ENCODE results near the gene CYP26A1. TPM values are rescaled to one million over a fixed set of nuclear protein-coding genes. Genes with fewer than 3 reads are reported as not detected.

The CYP26A1 gene, protein sequence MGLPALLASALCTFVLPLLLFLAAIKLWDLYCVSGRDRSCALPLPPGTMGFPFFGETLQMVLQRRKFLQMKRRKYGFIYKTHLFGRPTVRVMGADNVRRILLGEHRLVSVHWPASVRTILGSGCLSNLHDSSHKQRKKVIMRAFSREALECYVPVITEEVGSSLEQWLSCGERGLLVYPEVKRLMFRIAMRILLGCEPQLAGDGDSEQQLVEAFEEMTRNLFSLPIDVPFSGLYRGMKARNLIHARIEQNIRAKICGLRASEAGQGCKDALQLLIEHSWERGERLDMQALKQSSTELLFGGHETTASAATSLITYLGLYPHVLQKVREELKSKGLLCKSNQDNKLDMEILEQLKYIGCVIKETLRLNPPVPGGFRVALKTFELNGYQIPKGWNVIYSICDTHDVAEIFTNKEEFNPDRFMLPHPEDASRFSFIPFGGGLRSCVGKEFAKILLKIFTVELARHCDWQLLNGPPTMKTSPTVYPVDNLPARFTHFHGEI
- polyA plus RNA-seq (2013): 13.5 and 17.5 TPM in 2 replicates

DNA sequence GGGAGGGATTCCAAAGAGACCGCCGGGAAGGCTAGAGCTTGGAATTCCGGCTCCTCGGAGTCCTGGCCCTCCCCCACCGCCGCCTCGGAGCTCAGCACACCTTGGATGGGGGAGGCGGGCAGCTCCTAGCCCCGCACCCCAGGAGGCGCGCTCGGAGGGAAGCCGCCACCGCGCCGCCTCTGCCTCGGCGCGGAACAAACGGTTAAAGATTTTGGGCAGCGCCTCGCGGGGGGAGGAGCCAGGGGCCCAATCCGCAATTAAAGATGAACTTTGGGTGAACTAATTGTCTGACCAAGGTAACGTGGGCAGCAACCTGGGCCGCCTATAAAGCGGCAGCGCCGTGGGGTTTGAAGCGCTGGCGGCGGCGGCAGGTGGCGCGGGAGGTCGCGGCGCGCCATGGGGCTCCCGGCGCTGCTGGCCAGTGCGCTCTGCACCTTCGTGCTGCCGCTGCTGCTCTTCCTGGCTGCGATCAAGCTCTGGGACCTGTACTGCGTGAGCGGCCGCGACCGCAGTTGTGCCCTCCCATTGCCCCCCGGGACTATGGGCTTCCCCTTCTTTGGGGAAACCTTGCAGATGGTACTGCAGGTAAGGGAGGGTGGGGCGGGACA, at the start of gene CYP26A1:
TSS of gene CYP26A1 (plus strand) at position 355 of the 608 bp plus-strand sequence. CDS start at position 397, 42 bp downstream.
- Histone ChIP-seq H3K18ac (ENCODE audit: low read length) (peak within 1 kb of the TSS; percentile 56), H3K79me2 (ENCODE audit: control insufficient read depth, insufficient read depth, low read length, poor library complexity) (peaks cover 5% of the 10 kb centered on the region), H3K27ac (ENCODE audit: low read depth, low read length) (no peak within 1 kb of the TSS), H3K4me2 (ENCODE audit: low read length) (peak within 1 kb of the TSS; percentile 93), H4K12ac (ENCODE audit: low read depth, low read length) (no peak within 1 kb of the TSS), H3K4me3 (ENCODE audit: low read depth, low read length) (peak within 1 kb of the TSS; percentile 69), H3K79me1 (ENCODE audit: low read length) (peaks cover 12% of the 10 kb centered on the region), H4K8ac (ENCODE audit: low read depth, low read length) (peak within 1 kb of the TSS; percentile 47), H3K27me3 (ENCODE audit: insufficient read depth, low read length) (peaks cover 52% of the 10 kb centered on the region), H2BK5ac (ENCODE audit: low read depth, low read length, poor library complexity) (no peak within 1 kb of the TSS), H3K23ac (ENCODE audit: low read length) (no peak within 1 kb of the TSS), H3K4ac (ENCODE audit: low read depth, low read length) (peak within 1 kb of the TSS; percentile 20), H2BK12ac (ENCODE audit: low read length) (no peak within 1 kb of the TSS), H2AK5ac (ENCODE audit: low read length) (no peak within 1 kb of the TSS), H2BK120ac (ENCODE audit: insufficient read depth, low read length, poor library complexity) (peak within 1 kb of the TSS; percentile 18), H3K9ac (ENCODE audit: low read length) (peak within 1 kb of the TSS; percentile 6), H3K4me1 (ENCODE audit: control insufficient read depth in 1 of 2, insufficient read depth in 2 of 2, low read length in 2 of 2) (peaks cover 25 to 39% of the 10 kb centered on the region in 2 experiments), H3K36me3 (ENCODE audit: control insufficient read depth in 1 of 2, insufficient read depth in 2 of 2, low read length in 2 of 2) (no peaks in the 10 kb centered on the region), H4K91ac (ENCODE audit: low read depth, low read length) (no peak within 1 kb of the TSS), H2AFZ (ENCODE audit: insufficient read depth, low read length, poor library complexity) (peak within 1 kb of the TSS; percentile 62), H3K9me3 (ENCODE audit: insufficient read depth, low read depth, low read length) (peaks cover 2% of the 10 kb centered on the region), H3K14ac (ENCODE audit: low read length) (peak within 1 kb of the TSS; percentile 42)
- DNase-seq: peak in 1 of 2 donors; percentile 43
- WGBS (ENCODE audit: extremely low coverage, insufficient coverage, insufficient read length): no CpG with 5 or more reads among the region's 52 CpGs

DNA sequence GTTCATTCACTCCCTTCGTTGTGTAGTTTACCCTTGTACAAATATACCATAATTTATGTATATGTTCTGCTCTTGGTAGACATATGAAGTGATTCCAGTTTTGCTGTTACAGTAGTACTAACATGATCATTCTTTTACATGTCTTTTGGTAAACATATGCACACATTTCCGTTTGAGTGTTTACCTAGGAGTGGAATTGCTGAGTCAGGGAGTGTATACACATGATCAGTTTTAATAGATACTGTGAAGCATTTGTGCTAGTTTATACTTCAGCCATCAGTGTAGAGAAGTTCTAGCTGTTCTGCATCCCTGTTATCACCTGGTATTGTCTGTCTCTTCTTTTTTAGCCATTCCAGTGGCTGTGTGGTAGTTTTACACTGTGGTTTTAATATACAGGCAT, 47.6 kb upstream of the CYP26A1 start:
- Histone ChIP-seq H4K12ac (ENCODE audit: low read depth, low read length) (no peak overlapping the region), H3K4me3 (ENCODE audit: low read depth, low read length) (no peak overlapping the region), H4K8ac (ENCODE audit: low read depth, low read length) (no peak overlapping the region), H3K9ac (ENCODE audit: low read length) (no peak overlapping the region), H2BK12ac (ENCODE audit: low read length) (no peak overlapping the region), H3K23ac (ENCODE audit: low read length) (no peak overlapping the region), H2AK5ac (ENCODE audit: low read length) (no peak overlapping the region), H3K9me3 (ENCODE audit: insufficient read depth, low read depth, low read length) (peaks cover 2% of the 10 kb centered on the region), H2AFZ (ENCODE audit: insufficient read depth, low read length, poor library complexity) (no peak overlapping the region), H3K4me2 (ENCODE audit: low read length) (no peak overlapping the region), H3K14ac (ENCODE audit: low read length) (no peak overlapping the region), H4K91ac (ENCODE audit: low read depth, low read length) (no peak overlapping the region), H2BK5ac (ENCODE audit: low read depth, low read length, poor library complexity) (no peak overlapping the region), H3K27ac (ENCODE audit: low read depth, low read length) (no peak overlapping the region), H3K18ac (ENCODE audit: low read length) (no peak overlapping the region), H3K4me1 (ENCODE audit: control insufficient read depth in 1 of 2, insufficient read depth in 2 of 2, low read length in 2 of 2) (peaks cover 3% of the 10 kb centered on the region in 2 experiments), H2BK120ac (ENCODE audit: insufficient read depth, low read length, poor library complexity) (no peak overlapping the region), H3K4ac (ENCODE audit: low read depth, low read length) (no peak overlapping the region), H3K27me3 (ENCODE audit: insufficient read depth, low read length) (no peaks in the 10 kb centered on the region), H3K36me3 (ENCODE audit: control insufficient read depth in 1 of 2, insufficient read depth in 2 of 2, low read length in 2 of 2) (no peaks in the 10 kb centered on the region), H3K79me2 (ENCODE audit: control insufficient read depth, insufficient read depth, low read length, poor library complexity) (no peaks in the 10 kb centered on the region), H3K79me1 (ENCODE audit: low read length) (peaks cover 4% of the 10 kb centered on the region)
- no CpG with 5 or more reads among the region's 2 CpGs for WGBS (ENCODE audit: extremely low coverage, insufficient coverage, insufficient read length)
- no peak for DNase-seq

DNA sequence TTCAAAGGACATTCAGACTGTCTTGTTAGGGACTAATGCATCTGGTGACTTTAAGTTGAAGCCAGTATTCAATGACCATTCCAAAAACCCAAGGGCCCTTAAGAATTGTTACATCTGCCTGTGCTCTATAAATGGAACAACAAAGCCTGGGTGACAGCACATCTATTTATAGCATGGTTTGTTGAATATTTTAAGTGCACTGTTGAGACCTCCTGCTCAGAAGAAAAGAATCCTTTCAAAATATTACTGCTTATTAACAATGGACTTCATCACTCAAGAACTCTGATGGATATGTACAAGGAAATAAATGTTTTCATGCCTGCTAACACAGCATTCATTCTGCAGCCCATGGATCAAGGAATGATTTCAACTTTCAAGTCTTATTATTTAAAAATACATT, 46.2 kb upstream of the CYP26A1 start:
- no peaks in the 10 kb centered on the region for H3K79me2 ChIP-seq (ENCODE audit: control insufficient read depth, insufficient read depth, low read length, poor library complexity)

DNA sequence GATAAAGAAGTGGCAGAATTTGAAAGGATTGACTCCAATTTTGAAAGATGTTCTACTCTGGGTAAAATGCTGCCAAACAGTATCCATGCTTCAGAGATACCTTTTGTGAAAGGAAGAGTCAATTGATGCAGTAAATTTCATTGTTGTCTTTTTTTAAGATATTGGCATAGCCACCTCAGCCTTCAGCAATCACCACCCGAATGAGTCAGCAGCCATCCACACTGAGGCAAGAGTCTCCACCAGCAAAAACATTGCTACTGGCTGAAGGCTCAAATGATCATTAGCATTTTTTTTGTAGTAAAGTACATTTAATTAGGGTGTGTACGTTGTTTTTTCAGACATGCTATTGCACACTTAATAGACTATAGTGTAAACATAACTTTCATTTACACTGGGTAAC, 44.8 kb upstream of the CYP26A1 start:
- no peak overlapping the region for H3K18ac ChIP-seq (ENCODE audit: low read length)
- H3K4me1 ChIP-seq (ENCODE audit: control insufficient read depth in 1 of 2, insufficient read depth in 2 of 2, low read length in 2 of 2): peaks cover 3 to 8% of the 10 kb centered on the region in 2 experiments
- no peak overlapping the region for H3K9ac ChIP-seq (ENCODE audit: low read length)
- no peaks in the 10 kb centered on the region for H3K79me2 ChIP-seq (ENCODE audit: control insufficient read depth, insufficient read depth, low read length, poor library complexity)
- no peak overlapping the region for H3K23ac ChIP-seq (ENCODE audit: low read length)
- H2AK5ac ChIP-seq (ENCODE audit: low read length): no peak overlapping the region
- H3K9me3 ChIP-seq (ENCODE audit: insufficient read depth, low read depth, low read length): peaks cover 4% of the 10 kb centered on the region
- no peaks in the 10 kb centered on the region for H3K27me3 ChIP-seq (ENCODE audit: insufficient read depth, low read length)
- H2BK5ac ChIP-seq (ENCODE audit: low read depth, low read length, poor library complexity): no peak overlapping the region
- H3K27ac ChIP-seq (ENCODE audit: low read depth, low read length): no peak overlapping the region
- H4K12ac ChIP-seq (ENCODE audit: low read depth, low read length): no peak overlapping the region
- no peak overlapping the region for H4K8ac ChIP-seq (ENCODE audit: low read depth, low read length)
- DNase-seq: peak in 1 of 2 donors; percentile 40
- H4K91ac ChIP-seq (ENCODE audit: low read depth, low read length): no peak overlapping the region
- H3K14ac ChIP-seq (ENCODE audit: low read length): no peak overlapping the region
- no peak overlapping the region for H3K4me3 ChIP-seq (ENCODE audit: low read depth, low read length)
- no peak overlapping the region for H2BK120ac ChIP-seq (ENCODE audit: insufficient read depth, low read length, poor library complexity)
- no peaks in the 10 kb centered on the region for H3K36me3 ChIP-seq (ENCODE audit: control insufficient read depth in 1 of 2, insufficient read depth in 2 of 2, low read length in 2 of 2)
- no CpG with 5 or more reads among the region's 2 CpGs for WGBS (ENCODE audit: extremely low coverage, insufficient coverage, insufficient read length)
- H2AFZ ChIP-seq (ENCODE audit: insufficient read depth, low read length, poor library complexity): no peak overlapping the region
- H3K4ac ChIP-seq (ENCODE audit: low read depth, low read length): no peak overlapping the region
- peaks cover 4% of the 10 kb centered on the region for H3K79me1 ChIP-seq (ENCODE audit: low read length)
- H2BK12ac ChIP-seq (ENCODE audit: low read length): no peak overlapping the region
- no peak overlapping the region for H3K4me2 ChIP-seq (ENCODE audit: low read length)

More for the DNA sequence above, 46.2 kb upstream of the CYP26A1 start:
- Histone ChIP-seq H3K14ac (ENCODE audit: low read length) (no peak overlapping the region), H4K91ac (ENCODE audit: low read depth, low read length) (no peak overlapping the region), H3K4me2 (ENCODE audit: low read length) (no peak overlapping the region), H3K27me3 (ENCODE audit: insufficient read depth, low read length) (no peaks in the 10 kb centered on the region), H3K23ac (ENCODE audit: low read length) (no peak overlapping the region), H3K4me1 (ENCODE audit: control insufficient read depth in 1 of 2, insufficient read depth in 2 of 2, low read length in 2 of 2) (peaks cover 3 to 8% of the 10 kb centered on the region in 2 experiments), H2BK120ac (ENCODE audit: insufficient read depth, low read length, poor library complexity) (no peak overlapping the region), H3K27ac (ENCODE audit: low read depth, low read length) (no peak overlapping the region), H2AFZ (ENCODE audit: insufficient read depth, low read length, poor library complexity) (no peak overlapping the region), H3K9me3 (ENCODE audit: insufficient read depth, low read depth, low read length) (peaks cover 4% of the 10 kb centered on the region), H3K9ac (ENCODE audit: low read length) (no peak overlapping the region), H2BK12ac (ENCODE audit: low read length) (no peak overlapping the region), H2AK5ac (ENCODE audit: low read length) (no peak overlapping the region), H3K36me3 (ENCODE audit: control insufficient read depth in 1 of 2, insufficient read depth in 2 of 2, low read length in 2 of 2) (no peaks in the 10 kb centered on the region), H2BK5ac (ENCODE audit: low read depth, low read length, poor library complexity) (no peak overlapping the region), H4K8ac (ENCODE audit: low read depth, low read length) (no peak overlapping the region), H3K4ac (ENCODE audit: low read depth, low read length) (no peak overlapping the region), H3K4me3 (ENCODE audit: low read depth, low read length) (no peak overlapping the region), H3K79me1 (ENCODE audit: low read length) (peaks cover 4% of the 10 kb centered on the region), H4K12ac (ENCODE audit: low read depth, low read length) (no peak overlapping the region), H3K18ac (ENCODE audit: low read length) (no peak overlapping the region)
- no peak for DNase-seq

Measured in trophoblast cell (in vitro differentiated cells and primary cell).